Esophagus muscularis mucosa (tissue), 4 donors: Measurements from ENCODE around the gene RGS3. TPM values are rescaled to one million over a fixed set of nuclear protein-coding genes. Genes with fewer than 3 reads are reported as not detected.

Source experiments
- DNase-seq: peaks from one replicate; pipeline ENCODE4 v3.0.0-alpha.2; 2017; ENCODE audit errors: extremely low spot score
- H3K27ac ChIP-seq, 4 donors: fragments of 200-600 bp; sonication (generic); replicated peaks in 1 of 4; 1 replicate in 3 of 4; 2 replicates in 1 of 4; pipeline ENCODE4 v1.5.1; 2016 to 2019; ENCODE audit warnings: mild to moderate bottlenecking in 1 of 4
- H3K27me3 ChIP-seq, 4 donors: fragments of 200-600 bp; sonication (generic); one replicate each; pipeline versions ENCODE4 v1.5.1 to v1.6.0; 2016 to 2019
- H3K36me3 ChIP-seq, 4 donors: fragments of 200-600 bp; sonication (generic); one replicate each; pipeline ENCODE4 v1.5.1; 2016 to 2019
- H3K4me1 ChIP-seq, 4 donors: fragments of 200-600 bp; sonication (generic); one replicate each; pipeline ENCODE4 v1.5.1; 2016 to 2019
- H3K4me3 ChIP-seq, 4 donors: fragments of 200-600 bp; sonication (generic); 1 replicate in 2 of 4; 2 replicates in 2 of 4; pipeline ENCODE4 v1.5.1; 2016 to 2019; ENCODE audit warnings: mild to moderate bottlenecking in 4 of 4, moderate library complexity in 1 of 4
- H3K9me3 ChIP-seq, 4 donors: fragments of 200-600 bp; sonication (generic); 1 replicate in 3 of 4; 2 replicates in 1 of 4; pipeline ENCODE4 v1.5.1; 2016 to 2019
- CTCF ChIP-seq, 3 experiments: fragments of 200-600 bp in 2 of 3; fragments of 450-650 bp in 1 of 3; sonication (generic) in 2 of 3; IDR thresholded peaks; one replicate each; pipeline ENCODE4 v1.5.1; 2017 to 2019; ENCODE audit warnings: antibody characterized with exemption in 3 of 3, mild to moderate bottlenecking in 2 of 3, moderate library complexity in 1 of 3
- EP300 ChIP-seq: sonication (generic); formaldehyde crosslinking; IDR thresholded peaks from one replicate; pipeline ENCODE4 v1.6.1; 2017; ENCODE audit warnings: antibody characterized with exemption
- POLR2A ChIP-seq: fragments of 450-650 bp; IDR thresholded peaks from one replicate; pipeline ENCODE4 v1.6.1; 2017; ENCODE audit warnings: antibody characterized with exemption, moderate library complexity, mild to moderate bottlenecking, low read depth
- POLR2AphosphoS5 ChIP-seq, 2 donors: sonication (generic); formaldehyde crosslinking; IDR thresholded peaks; one replicate each; pipeline ENCODE4 v1.6.1; 2017; ENCODE audit warnings: antibody characterized with exemption in 2 of 2
- WGBS: methylation state at CpG from one replicate; pipeline ENCODE4 v1.1.5; 2018; 5-methylcytosine and 5-hydroxymethylcytosine counted together
- intact Hi-C: fragments of 100-400 bp; cut with DNase I; formaldehyde crosslinking; loops from one replicate; pipeline ENCODE4 v1.15.1; 2023
- total RNA-seq, 4 donors: library from RNA; depleted of rRNA; stranded (reverse); fragments of >200 nt; gene quantifications; one replicate each; pipeline versions ENCODE4 v1.1.0 to v1.2.1, GENCODE V29; 2016

Gene RGS3
- total RNA-seq, 4 donors from 2014 or later, result 37.3 to 121 (median 68.5) TPM

GRCh38 chr9:113578279-113578865, 114.8 kb downstream of the RGS3 start:
- no peak for TF ChIP-seq POLR2A
- TF ChIP-seq POLR2AphosphoS5 (IDR thresholded peaks at IDR 0.05), result no peak
- TF ChIP-seq CTCF (IDR thresholded peaks at IDR 0.05), result no peak
- TF ChIP-seq EP300, result no peak
- DNase-seq, result no peak
- H3K4me3 ChIP-seq, result no peak overlapping the region
- H3K4me1 ChIP-seq, result peaks cover 72 to 90% (median 76%) of the 10 kb centered on the region in 4 donors
- intact Hi-C loops, result no loop called here
- no peaks in the 10 kb centered on the region for H3K9me3 ChIP-seq
- H3K27me3 ChIP-seq, result no peaks in the 10 kb centered on the region
- H3K27ac ChIP-seq, result peak overlapping the region; percentile 75 to 79 (median 78)
- H3K36me3 ChIP-seq, result peaks cover under 1 to 10% (median 2%) of the 10 kb centered on the region in 4 donors
- 89% methylated on average over 3 of the region's 3 CpGs for WGBS

GRCh38 chr9:113578882-113579282, 115.4 kb downstream of the RGS3 start:
- Histone ChIP-seq H3K36me3 (peaks cover 6 to 15% (median 7%) of the 10 kb centered on the region in 4 donors), H3K27me3 (no peaks in the 10 kb centered on the region), H3K4me1 (peaks cover 72 to 86% (median 73%) of the 10 kb centered on the region in 4 donors), H3K4me3 (no peak overlapping the region), H3K27ac (peak overlapping the region; percentile 75 to 79 (median 78)), H3K9me3 (no peaks in the 10 kb centered on the region)
- intact Hi-C loops, result no loop called here
- TF ChIP-seq POLR2A, result no peak
- TF ChIP-seq POLR2AphosphoS5 (IDR thresholded peaks at IDR 0.05), result no peak
- no peak for TF ChIP-seq EP300
- no peak for TF ChIP-seq CTCF (IDR thresholded peaks at IDR 0.05)
- peak; percentile 94 for DNase-seq
- 25% methylated on average over 5 of the region's 5 CpGs for WGBS

GRCh38 chr9:113579283-113580040, 115.9 kb downstream of the RGS3 start:
- H3K9me3 ChIP-seq, result no peaks in the 10 kb centered on the region
- H3K4me3 ChIP-seq, result no peak overlapping the region
- intact Hi-C loops, result no loop called here
- H3K27ac ChIP-seq, result peak overlapping the region; percentile 75 to 79 (median 78)
- peaks cover 11 to 18% (median 13%) of the 10 kb centered on the region in 4 donors for H3K36me3 ChIP-seq
- H3K27me3 ChIP-seq, result no peaks in the 10 kb centered on the region
- no peak for DNase-seq
- 47% methylated on average over 5 of the region's 5 CpGs for WGBS
- no peak for TF ChIP-seq POLR2AphosphoS5 (IDR thresholded peaks at IDR 0.05)
- peaks cover 68 to 82% (median 69%) of the 10 kb centered on the region in 4 donors for H3K4me1 ChIP-seq

- no peak for DNase-seq
- TF ChIP-seq POLR2A, result no peak
- no peak for TF ChIP-seq CTCF (IDR thresholded peaks at IDR 0.05)
- peak; percentile 17 to 27 for TF ChIP-seq POLR2AphosphoS5 (IDR thresholded peaks at IDR 0.05)
- no peak for TF ChIP-seq EP300
- peaks cover 65 to 73% (median 70%) of the 10 kb centered on the region in 4 donors for H3K4me1 ChIP-seq
- no peaks in the 10 kb centered on the region for H3K27me3 ChIP-seq
- peak overlapping the region; percentile 75 to 79 (median 78) for H3K27ac ChIP-seq
- peaks cover 12 to 22% (median 21%) of the 10 kb centered on the region in 4 donors for H3K36me3 ChIP-seq
- H3K4me3 ChIP-seq, result no peak overlapping the region
- WGBS, result 58% methylated on average over 10 of the region's 12 CpGs
- no peaks in the 10 kb centered on the region for H3K9me3 ChIP-seq
- intact Hi-C loops, result no loop called here
These were observed 116.8 kb downstream of the RGS3 start for GRCh38 chr9:113580041-113580953.

- H3K27ac ChIP-seq, result peak overlapping the region; percentile 75 to 79 (median 78)
- no peak for DNase-seq
- TF ChIP-seq POLR2AphosphoS5 (IDR thresholded peaks at IDR 0.05), result no peak
- no peak for TF ChIP-seq CTCF (IDR thresholded peaks at IDR 0.05)
- no peak for TF ChIP-seq EP300
- TF ChIP-seq POLR2A, result no peak
- peaks cover 71 to 78% (median 73%) of the 10 kb centered on the region in 4 donors for H3K4me1 ChIP-seq
- H3K36me3 ChIP-seq, result peaks cover 12 to 27% (median 22%) of the 10 kb centered on the region in 4 donors
- 80% methylated on average over 4 of the region's 4 CpGs for WGBS
- no peaks in the 10 kb centered on the region for H3K9me3 ChIP-seq
- peak overlapping the region in 2 of 4 donors; percentile 5 to 23 for H3K4me3 ChIP-seq
- intact Hi-C loops, result no loop called here
- H3K27me3 ChIP-seq, result no peaks in the 10 kb centered on the region
These were observed 117.4 kb downstream of the RGS3 start for GRCh38 chr9:113580954-113581311.
